Chondrocyte (in vitro differentiated cells): ENCODE data around the gene TAF11L12. TPM values are rescaled to one million over a fixed set of nuclear protein-coding genes. Genes with fewer than 3 reads are reported as not detected.
"Not testable (repeated sequence)": the region's sequence is repeated elsewhere in the genome, so short reads cannot be mapped to it uniquely, and the experiment has no call there.

ENCODE experiments used
- DNase-seq: peaks from one replicate; pipeline ENCODE4 v3.0.0; 2021; ENCODE audit warnings: mixed read lengths, low spot score
- H3K27ac Mint-ChIP-seq: one replicate; pipeline ENCODE4 v1.8.0; 2021; ENCODE audit warnings: mild to moderate bottlenecking, moderate library complexity, mixed read lengths; ENCODE audit not compliant: unreplicated experiment
- H3K27me3 Mint-ChIP-seq: 2 replicates; pipeline ENCODE4 v1.8.0; 2021; ENCODE audit warnings: low read depth, mixed read lengths
- H3K36me3 Mint-ChIP-seq: 2 replicates; pipeline ENCODE4 v1.8.0; 2021; ENCODE audit warnings: low read depth, mixed read lengths
- H3K4me1 Mint-ChIP-seq: 2 replicates; pipeline ENCODE4 v1.8.0; 2021; ENCODE audit warnings: low read depth, mild to moderate bottlenecking, mixed read lengths
- H3K4me3 Mint-ChIP-seq: one replicate; pipeline ENCODE4 v1.8.0; 2021; ENCODE audit warnings: mild to moderate bottlenecking, moderate library complexity, mixed read lengths; ENCODE audit not compliant: unreplicated experiment
- H3K9me3 Mint-ChIP-seq: 2 replicates; pipeline ENCODE4 v1.8.0; 2021; ENCODE audit warnings: low read depth, mixed read lengths
- CTCF ChIP-seq: fragments of 200-600 bp; sonication (generic); IDR thresholded peaks from 2 replicates; pipeline ENCODE4 v1.5.0; 2021; ENCODE audit warnings: antibody characterized with exemption, mild to moderate bottlenecking, moderate library complexity
- long read RNA-seq: library from polyadenylated mRNA; stranded (forward); transcript quantifications from one replicate; pipeline ENCODE4 v2.0.0, GENCODE V29; 2021
- total RNA-seq: library from RNA; stranded (reverse); gene quantifications from 3 replicates; pipeline ENCODE4 v1.2.1, GENCODE V29; 2021

The TAF11L12 gene
- total RNA-seq: not detected in 3 replicates
- long read RNA-seq: 0 reads

- H3K9me3 Mint-ChIP-seq, H3K4me3 Mint-ChIP-seq, H3K27me3 Mint-ChIP-seq, DNase-seq, H3K4me1 Mint-ChIP-seq, H3K36me3 Mint-ChIP-seq: not testable (repeated sequence)
- peak within 1 kb of the TSS; percentile 20 for H3K27ac Mint-ChIP-seq
These were observed at the start of gene TAF11L12 for GRCh38 chr5:17610092-17610491. Gene TAF11L12 (plus strand): TSS chr5:17610392.

- not testable (repeated sequence) for H3K9me3 Mint-ChIP-seq, H3K27ac Mint-ChIP-seq, H3K4me3 Mint-ChIP-seq, DNase-seq, H3K36me3 Mint-ChIP-seq, H3K27me3 Mint-ChIP-seq, H3K4me1 Mint-ChIP-seq
These were observed 24.5 kb upstream of the TAF11L12 start, which contains the start of gene TAF11L7 for GRCh38 chr5:17585658-17586057. Gene TAF11L7 (minus strand): TSS chr5:17585758.

- H3K9me3 Mint-ChIP-seq, H3K4me3 Mint-ChIP-seq, H3K27ac Mint-ChIP-seq, H3K36me3 Mint-ChIP-seq, H3K4me1 Mint-ChIP-seq, H3K27me3 Mint-ChIP-seq, DNase-seq: not testable (repeated sequence)
These were observed 19.3 kb upstream of the TAF11L12 start, which contains the start of gene TAF11L8 for GRCh38 chr5:17590860-17591259. Gene TAF11L8 (minus strand): TSS chr5:17590960.

DNA sequence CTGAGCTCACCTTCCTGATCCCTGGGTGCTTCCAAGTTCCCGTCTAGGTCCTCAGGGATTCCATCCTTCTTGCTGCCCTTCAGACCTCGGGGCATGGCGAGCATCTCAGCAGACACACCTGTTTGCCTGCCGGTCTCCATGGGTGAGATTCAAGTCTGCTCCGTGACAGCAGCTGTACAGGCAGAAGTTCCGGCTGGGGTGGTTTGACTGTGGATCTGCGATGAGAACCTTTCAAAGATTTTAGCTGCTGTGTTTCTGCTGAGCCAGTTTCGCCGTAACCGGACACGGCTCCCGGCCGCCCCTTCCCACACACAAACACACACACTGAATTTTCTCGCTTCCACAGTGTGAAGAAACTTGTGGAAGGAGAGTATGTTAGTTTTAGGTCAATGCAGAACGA lies 15.9 kb upstream of the TAF11L12 start, which contains the start of gene TAF11L9:
Gene TAF11L9, minus strand, starts transcription at position 140 of the 400 bp plus-strand sequence.
- H3K9me3 Mint-ChIP-seq, H3K4me1 Mint-ChIP-seq, H3K27me3 Mint-ChIP-seq, H3K27ac Mint-ChIP-seq, H3K36me3 Mint-ChIP-seq, H3K4me3 Mint-ChIP-seq: not testable (repeated sequence)
- peak; percentile 99 for DNase-seq

DNA sequence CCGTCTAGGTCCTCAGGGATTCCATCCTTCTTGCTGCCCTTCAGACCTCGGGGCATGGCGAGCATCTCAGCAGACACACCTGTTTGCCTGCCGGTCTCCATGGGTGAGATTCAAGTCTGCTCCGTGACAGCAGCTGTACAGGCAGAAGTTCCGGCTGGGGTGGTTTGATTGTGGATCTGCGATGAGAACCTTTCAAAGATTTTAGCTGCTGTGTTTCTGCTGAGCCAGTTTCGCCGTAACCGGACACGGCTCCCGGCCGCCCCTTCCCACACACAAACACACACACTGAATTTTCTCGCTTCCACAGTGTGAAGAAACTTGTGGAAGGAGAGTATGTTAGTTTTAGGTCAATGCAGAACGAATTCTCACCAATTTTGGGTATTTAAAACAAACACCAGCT lies 12.5 kb upstream of the TAF11L12 start, which contains the start of gene TAF11L10:
Gene TAF11L10, minus strand, starts transcription at position 101 of the 400 bp plus-strand sequence.
- not testable (repeated sequence) for H3K36me3 Mint-ChIP-seq, H3K4me1 Mint-ChIP-seq, H3K27me3 Mint-ChIP-seq, H3K4me3 Mint-ChIP-seq, DNase-seq, H3K27ac Mint-ChIP-seq, H3K9me3 Mint-ChIP-seq

DNA sequence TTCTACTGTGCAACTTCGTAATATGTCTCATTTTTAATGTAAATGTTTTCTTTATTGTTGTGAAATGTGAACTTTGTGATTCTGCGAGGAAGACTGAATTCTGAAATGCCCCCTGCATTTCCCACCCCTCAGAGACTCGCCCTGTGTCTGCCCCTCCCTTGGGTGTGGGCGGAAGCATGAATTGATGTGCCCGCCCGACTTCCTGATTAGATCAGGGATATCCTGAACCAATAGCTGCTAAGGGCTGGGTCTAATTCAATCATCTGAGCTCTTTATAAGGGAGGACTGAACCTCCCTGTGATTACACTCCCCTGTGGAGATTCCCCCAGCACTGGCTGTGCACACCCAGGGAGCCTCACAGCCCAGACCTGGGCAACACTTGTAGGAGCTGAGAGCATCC lies 6.3 kb upstream of the TAF11L12 start, which contains the start of gene TAF11L11:
Gene TAF11L11, plus strand, starts transcription at position 304 of the 400 bp plus-strand sequence.
- H3K27ac Mint-ChIP-seq, H3K9me3 Mint-ChIP-seq, H3K4me1 Mint-ChIP-seq: not testable (repeated sequence)

GRCh38 chr5:17604951-17605350 lies 5.2 kb upstream of the TAF11L12 start:
- DNase-seq: no peak
- no peak for TF ChIP-seq CTCF
- no peak overlapping the region for H3K4me3 Mint-ChIP-seq
- no peak overlapping the region for H3K27ac Mint-ChIP-seq
- H3K36me3 Mint-ChIP-seq: no peaks in the 10 kb centered on the region
- H3K4me1 Mint-ChIP-seq: peaks cover 5% of the 10 kb centered on the region
- H3K27me3 Mint-ChIP-seq: no peaks in the 10 kb centered on the region
- H3K9me3 Mint-ChIP-seq: peaks cover 2% of the 10 kb centered on the region

More for the DNA sequence above, 6.3 kb upstream of the TAF11L12 start, which contains the start of gene TAF11L11:
- DNase-seq, H3K27me3 Mint-ChIP-seq, H3K36me3 Mint-ChIP-seq, H3K4me3 Mint-ChIP-seq: not testable (repeated sequence)

GRCh38 chr5:17607461-17607860 lies 2.7 kb upstream of the TAF11L12 start:
- not testable (repeated sequence) for H3K36me3 Mint-ChIP-seq, DNase-seq, H3K27ac Mint-ChIP-seq, H3K27me3 Mint-ChIP-seq, H3K4me1 Mint-ChIP-seq, H3K9me3 Mint-ChIP-seq, H3K4me3 Mint-ChIP-seq
